Panc1 (cell line): ENCODE results near the gene DSCAM.

Experiments used
- CTCF ChIP-seq: fragments of 450-650 bp; IDR thresholded peaks from 2 replicates; pipeline ENCODE4 v1.5.1; 2017; ENCODE audit warnings: mild to moderate bottlenecking
- POLR2AphosphoS5 ChIP-seq: IDR thresholded peaks from 2 replicates; pipeline ENCODE4 v1.6.1; 2012; ENCODE audit warnings: mild to moderate bottlenecking, low read depth, low read length, moderate library complexity
- REST ChIP-seq, 2 experiments: IDR thresholded peaks; 2 replicates each; pipeline ENCODE4 v1.6.1; 2011 to 2012; ENCODE audit warnings: low read depth in 2 of 2, control low read depth in 1 of 2, low read length in 1 of 2, mild to moderate bottlenecking in 1 of 2, moderate library complexity in 1 of 2; ENCODE audit not compliant: insufficient read depth in 1 of 2
- SIN3A ChIP-seq: IDR thresholded peaks from 2 replicates; pipeline ENCODE4 v1.6.1; 2012; ENCODE audit warnings: low read depth, mild to moderate bottlenecking, low read length, moderate library complexity, borderline replicate concordance; ENCODE audit not compliant: insufficient read depth
- TCF7L2 ChIP-seq: IDR thresholded peaks from 2 replicates; pipeline ENCODE4 v1.6.1; 2011; ENCODE audit warnings: mild to moderate bottlenecking, low read depth, low read length, inconsistent platforms

- TF ChIP-seq CTCF (no peak), POLR2AphosphoS5 (no peak), SIN3A (no peak), REST (IDR thresholded peaks at IDR 0.05; ENCODE audit: insufficient read depth in 1 of 2, low read depth in 2 of 2, low read length in 1 of 2) (no peak), TCF7L2 (no peak)
These were observed 206.6 kb downstream of the DSCAM start for GRCh38 chr21:40640266-40640789.
